ENCODE measurements around the gene IQGAP2.

DNA sequence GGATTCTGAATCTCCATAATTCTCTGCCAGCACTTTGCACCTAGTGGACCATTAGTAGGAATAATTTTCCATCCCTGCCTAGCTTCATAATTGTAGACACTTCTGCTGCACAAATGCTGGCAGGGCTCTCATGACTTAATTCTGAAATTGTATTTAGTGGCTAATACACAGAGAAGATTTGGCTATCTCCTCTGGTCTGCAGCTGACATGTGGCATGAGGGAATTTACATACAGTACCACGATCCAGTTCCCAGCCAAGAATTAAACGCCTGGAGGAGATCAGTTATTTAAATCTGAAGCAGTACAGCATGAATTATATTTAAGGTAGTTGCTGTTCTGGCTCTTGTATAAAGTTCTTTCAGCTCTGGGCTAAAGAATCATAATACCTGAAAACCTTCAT, 46.5 kb downstream of the IQGAP2 start:
- TF ChIP-seq POLR2A (IDR thresholded peaks at IDR 0.05; ENCODE audit: low read length) (no peak), GATA1 (IDR thresholded peaks at IDR 0.05; ENCODE audit: low read depth, low read length) (no peak)

Data from erythroblast (primary cell).